ENCODE measurements around the gene ATXN7L1. TPM values are rescaled to one million over a fixed set of nuclear protein-coding genes. Genes with fewer than 3 reads are reported as not detected.

ATXN7L1 gene
- total and polyA plus RNA-seq, 2 of the 4 experiments (the other 2 are of a cell fraction), result 3.5 to 4.3 TPM

DNA sequence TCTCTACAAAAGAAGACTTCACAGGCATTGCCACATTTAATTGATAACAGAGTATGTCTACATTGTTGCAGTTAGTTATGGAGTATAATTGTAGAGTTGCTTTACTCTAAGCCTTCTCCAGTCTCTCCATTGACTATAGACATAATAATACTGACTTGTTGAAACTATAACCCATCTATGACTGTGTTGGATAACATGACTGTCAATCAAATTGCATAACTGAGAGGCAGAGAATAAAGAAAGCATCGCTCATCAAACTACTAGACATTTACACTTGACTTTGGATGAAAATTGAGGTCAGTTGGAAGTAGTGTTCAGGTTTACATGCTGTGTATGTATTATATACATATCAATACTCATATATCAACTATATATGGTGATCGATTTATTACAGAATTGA, 3.4 kb upstream of the ATXN7L1 start:
- no CpG with 5 or more reads among the region's 2 CpGs for WGBS, 2 experiments (ENCODE audit: extremely low coverage in 2 of 2, insufficient read length in 1 of 2)
- H3K9ac ChIP-seq (ENCODE audit: low read depth, low read length), result no peak overlapping the region
- H2AFZ ChIP-seq (replicated peaks; ENCODE audit: low read length, poor library complexity), result no peak overlapping the region
- intact Hi-C loops (cut with micrococcal nuclease) (loop anchor here (5.0 to 10.0 kb wide), 3 partner anchors 47 to 275 kb away; no protein-coding TSS in a partner anchor), in situ Hi-C loops (cut with MboI; ENCODE audit: low sequenced_read_pairs) (loop anchor here (10.0 kb wide), 1 partner anchor 115 kb away; no protein-coding TSS in a partner anchor), dilution Hi-C loops (cut with HindIII; ENCODE audit: low sequenced_read_pairs, unreplicated experiment) (no loop called here)
- ATAC-seq (ENCODE audit: low read depth) (no peak), DNase-seq (no peak)
- no peak for TF ChIP-seq MXI1 (IDR thresholded peaks at IDR 0.05; ENCODE audit: borderline replicate concordance, low read depth, low read length)
- no peak for TF ChIP-seq BHLHE40 (IDR thresholded peaks at IDR 0.05; ENCODE audit: low read depth, low read length)
- TF ChIP-seq, protein P1, sequence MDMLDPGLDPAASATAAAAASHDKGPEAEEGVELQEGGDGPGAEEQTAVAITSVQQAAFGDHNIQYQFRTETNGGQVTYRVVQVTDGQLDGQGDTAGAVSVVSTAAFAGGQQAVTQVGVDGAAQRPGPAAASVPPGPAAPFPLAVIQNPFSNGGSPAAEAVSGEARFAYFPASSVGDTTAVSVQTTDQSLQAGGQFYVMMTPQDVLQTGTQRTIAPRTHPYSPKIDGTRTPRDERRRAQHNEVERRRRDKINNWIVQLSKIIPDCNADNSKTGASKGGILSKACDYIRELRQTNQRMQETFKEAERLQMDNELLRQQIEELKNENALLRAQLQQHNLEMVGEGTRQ (IDR thresholded peaks at IDR 0.05; ENCODE audit: low read depth, low read length), result no peak
- no peak for TF ChIP-seq POLR2A (IDR thresholded peaks at IDR 0.05; ENCODE audit: low read depth, low read length)
- no peak for TF ChIP-seq CHD1 (IDR thresholded peaks at IDR 0.05; ENCODE audit: low read depth, low read length)
- TF ChIP-seq RAD21 (IDR thresholded peaks at IDR 0.05; ENCODE audit: low read length), result no peak
- TF ChIP-seq FOS (IDR thresholded peaks at IDR 0.05; ENCODE audit: low read depth, low read length), result no peak
- ChIA-PET POLR2A (ENCODE audit: unreplicated experiment) (no interaction called here), CTCF (interaction anchor here (1.0 kb wide), 1 partner anchor 162 kb away, joined by 3 read pairs; no protein-coding TSS in a partner anchor)
- H2BK20ac ChIP-seq (ENCODE audit: low read depth, low read length), result no peak overlapping the region
- H3K9me1 ChIP-seq (ENCODE audit: insufficient read depth, low read length), result peaks cover 12% of the 10 kb centered on the region
- peaks cover 9% of the 10 kb centered on the region; the same call in 1 of the 2 replicates for H3K4me1 ChIP-seq (ENCODE audit: control insufficient read depth, insufficient read depth, low read length)
- H4K5ac ChIP-seq (ENCODE audit: low read depth, low read length), result no peak overlapping the region
- H3K9me3 ChIP-seq (ENCODE audit: control insufficient read depth, insufficient read depth, low read length), result no peaks in the 10 kb centered on the region
- no peak overlapping the region for H2BK120ac ChIP-seq (ENCODE audit: low read depth, low read length)
- no peaks in the 10 kb centered on the region; the same call in 1 of the 2 replicates for H3K36me3 ChIP-seq (ENCODE audit: control insufficient read depth, insufficient read depth, low read length)
- no peak overlapping the region for H2AK9ac ChIP-seq (replicated peaks; ENCODE audit: low read depth, low read length, poor library complexity)
- no peak overlapping the region for H3K23ac ChIP-seq (ENCODE audit: low read depth, low read length)
- no peaks in the 10 kb centered on the region for H3K27me3 ChIP-seq (ENCODE audit: control insufficient read depth, insufficient read depth, low read length)
- no peak overlapping the region for H2BK15ac ChIP-seq (ENCODE audit: low read depth, low read length)
- H3K14ac ChIP-seq (replicated peaks; ENCODE audit: low read depth, low read length), result no peak overlapping the region
- H3K79me1 ChIP-seq (ENCODE audit: low read depth in 1 of 2, low read length in 2 of 2), result peaks cover 13 to 45% of the 10 kb centered on the region in 2 experiments
- H3K56ac ChIP-seq (ENCODE audit: extremely low read depth, insufficient read depth, low read length), result no peak overlapping the region
- H3K18ac ChIP-seq (ENCODE audit: low read depth, low read length), result no peak overlapping the region
- H3K27ac ChIP-seq (ENCODE audit: insufficient read depth, low read length), result no peak overlapping the region
- H3K4me3 ChIP-seq (ENCODE audit: insufficient read depth, low read depth, low read length), result no peak overlapping the region
- H3K4ac ChIP-seq (ENCODE audit: low read depth, low read length), result no peak overlapping the region
- no peak overlapping the region for H2AK5ac ChIP-seq (ENCODE audit: low read depth, low read length)
- H4K8ac ChIP-seq (ENCODE audit: low read depth in 2 of 2, low read length in 2 of 2), result no peak overlapping the region
- H4K91ac ChIP-seq (ENCODE audit: insufficient read depth, low read depth, low read length), result no peak overlapping the region
- H3K4me2 ChIP-seq (ENCODE audit: low read depth, low read length), result no peak overlapping the region
- H4K20me1 ChIP-seq (ENCODE audit: insufficient read depth, low read length), result peaks cover 14% of the 10 kb centered on the region
- no peak overlapping the region for H2BK5ac ChIP-seq (ENCODE audit: low read depth, low read length, poor library complexity, severe bottlenecking)
- no TSS peak for BruUV-seq (replicated peaks)

Data from IMR-90 (cell line).